ENCODE measurements around the gene LRP1-AS. TPM values are rescaled to one million over a fixed set of nuclear protein-coding genes. Genes with fewer than 3 reads are reported as not detected.

LRP1-AS gene
- polyA plus RNA-seq (ENCODE audit: insufficient read depth in 1 of 5, insufficient read length in 5 of 5, low replicate concordance in 1 of 5), result 1 to 10 TPM in 1 of 5 donors, under 1 TPM in 3, not detected in 1; 0.29 to 1.1 (median 0.78) TPM
- long read RNA-seq, donor 1, result 0 reads
- long read RNA-seq, donor 2, result 0 reads
- long read RNA-seq, donor 3, result 0 reads
- long read RNA-seq, donor 4, result 0 reads
- long read RNA-seq, donor 5, result 0 reads
- long read RNA-seq, donor 6, result 0 reads
- long read RNA-seq, donor 7, result 0 reads
- long read RNA-seq, donor 8, result 0 reads

DNA sequence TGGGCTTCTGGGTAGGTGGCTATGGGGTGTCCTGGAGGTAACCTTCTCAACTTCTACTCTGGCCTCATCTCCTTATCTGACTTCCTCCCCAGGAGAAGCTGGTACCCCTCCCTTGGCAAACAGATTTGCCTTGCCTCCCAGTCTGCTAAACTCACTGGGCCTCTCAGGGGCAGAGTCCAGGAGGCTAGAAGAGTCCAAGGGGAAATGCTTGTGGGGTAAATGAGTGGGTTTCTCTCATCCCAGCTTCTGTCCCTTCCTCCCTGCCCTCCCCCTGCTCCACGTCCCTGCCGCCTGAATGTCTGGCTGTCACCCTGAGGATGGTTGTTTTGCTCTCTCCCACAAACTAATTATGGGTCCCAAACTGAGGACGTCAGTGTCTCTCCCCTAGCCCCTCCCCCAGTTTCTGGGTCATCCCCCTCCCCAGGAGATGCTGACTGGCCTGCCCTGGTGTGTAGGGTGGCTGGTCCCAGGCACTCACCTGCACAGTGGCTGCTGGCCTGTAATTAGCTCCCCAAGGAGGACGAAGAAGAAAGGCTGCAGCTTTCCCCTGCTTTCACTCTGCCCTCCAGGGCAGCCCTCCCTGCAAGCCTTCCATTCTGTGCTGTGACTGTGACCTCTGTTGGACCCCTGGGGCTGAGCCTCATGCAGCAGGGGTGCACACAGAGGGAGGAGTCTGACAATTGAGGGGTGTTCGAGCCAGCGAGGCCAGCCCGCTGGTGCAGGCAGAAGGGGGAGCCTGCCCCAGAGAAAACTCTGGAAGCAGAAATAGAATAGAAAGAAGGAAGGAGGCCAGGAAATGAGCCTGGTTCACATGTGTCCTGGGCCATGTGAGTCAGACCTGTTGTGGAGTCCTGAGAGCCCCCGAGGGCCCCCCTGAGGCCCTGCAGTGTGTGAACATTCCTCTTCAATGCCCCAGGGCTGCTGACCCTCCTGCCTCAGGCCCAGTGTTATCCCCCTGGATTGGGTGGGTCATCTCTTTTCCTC, at the start of gene LRP1-AS:
TSS of gene LRP1-AS (minus strand) at position 659 of the 984 bp plus-strand sequence.
- no peak for DNase-seq

GRCh38 chr12:57196956-57197355, 49.5 kb upstream of the LRP1-AS start:
- DNase-seq, result no peak

DNA sequence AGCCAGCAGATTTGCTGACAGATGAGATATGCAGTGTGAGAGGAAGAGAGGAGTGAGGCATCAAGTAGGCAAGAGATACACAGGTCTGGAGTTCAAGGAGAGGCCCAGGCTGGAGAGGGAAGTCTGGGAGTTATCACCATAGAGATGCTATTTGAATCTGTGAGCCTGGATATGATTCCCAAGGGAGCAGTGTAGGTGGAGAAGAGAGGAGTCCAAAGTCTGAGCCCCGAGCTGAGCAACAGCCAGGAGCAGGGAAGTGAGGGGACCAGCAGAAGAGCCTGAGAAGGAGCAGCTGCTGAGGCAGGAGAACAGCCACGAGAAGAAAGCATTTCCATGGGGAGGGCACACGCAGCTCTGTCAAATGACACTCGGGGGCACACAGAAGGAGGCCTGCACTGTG, 49.0 kb upstream of the LRP1-AS start:
- DNase-seq, result no peak

DNA sequence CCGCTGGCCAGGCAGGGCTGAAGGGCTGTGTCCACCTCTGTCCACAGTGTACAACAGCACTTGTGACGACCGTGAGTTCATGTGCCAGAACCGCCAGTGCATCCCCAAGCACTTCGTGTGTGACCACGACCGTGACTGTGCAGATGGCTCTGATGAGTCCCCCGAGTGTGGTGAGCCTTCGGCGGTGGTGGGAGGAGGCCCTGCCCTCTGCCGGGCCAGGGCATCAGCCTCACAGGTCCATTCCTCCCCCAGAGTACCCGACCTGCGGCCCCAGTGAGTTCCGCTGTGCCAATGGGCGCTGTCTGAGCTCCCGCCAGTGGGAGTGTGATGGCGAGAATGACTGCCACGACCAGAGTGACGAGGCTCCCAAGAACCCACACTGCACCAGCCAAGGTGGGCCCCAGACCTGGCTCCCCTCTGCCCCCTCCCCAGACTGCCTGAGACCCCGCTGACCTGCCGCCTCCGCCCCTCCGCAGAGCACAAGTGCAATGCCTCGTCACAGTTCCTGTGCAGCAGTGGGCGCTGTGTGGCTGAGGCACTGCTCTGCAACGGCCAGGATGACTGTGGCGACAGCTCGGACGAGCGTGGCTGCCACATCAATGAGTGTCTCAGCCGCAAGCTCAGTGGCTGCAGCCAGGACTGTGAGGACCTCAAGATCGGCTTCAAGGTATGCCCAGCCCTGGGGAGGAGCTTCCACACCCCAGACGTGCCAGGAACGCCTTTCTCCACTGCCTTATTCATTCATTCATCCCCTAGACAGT, 48.4 kb upstream of the LRP1-AS start:
- DNase-seq, result no peak

DNA sequence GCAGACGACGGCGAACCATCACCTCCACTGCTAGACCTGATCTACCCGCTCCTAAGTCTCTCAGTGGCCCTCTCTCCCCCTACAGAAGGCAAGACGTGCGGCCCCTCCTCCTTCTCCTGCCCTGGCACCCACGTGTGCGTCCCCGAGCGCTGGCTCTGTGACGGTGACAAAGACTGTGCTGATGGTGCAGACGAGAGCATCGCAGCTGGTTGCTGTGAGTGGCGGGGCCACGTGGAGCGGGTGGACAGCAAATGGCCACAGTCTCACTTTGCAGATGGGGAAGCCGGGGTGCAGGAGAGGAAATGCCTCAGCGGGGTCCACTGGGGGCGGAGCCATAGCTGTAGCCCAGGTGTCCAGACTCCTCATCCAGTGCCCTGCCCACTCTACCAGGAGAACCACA, 47.8 kb upstream of the LRP1-AS start:
- no peak for DNase-seq

DNA sequence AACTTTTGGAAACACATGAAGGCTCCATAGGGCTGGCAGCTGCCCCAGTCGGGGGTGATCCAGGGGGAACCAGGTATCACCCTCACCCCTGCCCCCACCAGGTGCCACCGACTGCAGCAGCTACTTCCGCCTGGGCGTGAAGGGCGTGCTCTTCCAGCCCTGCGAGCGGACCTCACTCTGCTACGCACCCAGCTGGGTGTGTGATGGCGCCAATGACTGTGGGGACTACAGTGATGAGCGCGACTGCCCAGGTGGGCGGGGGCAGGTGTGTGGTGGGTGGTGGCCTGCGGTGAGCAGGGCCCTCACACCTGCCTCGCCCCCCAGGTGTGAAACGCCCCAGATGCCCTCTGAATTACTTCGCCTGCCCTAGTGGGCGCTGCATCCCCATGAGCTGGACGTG, 46.8 kb upstream of the LRP1-AS start:
- no peak for DNase-seq

DNA sequence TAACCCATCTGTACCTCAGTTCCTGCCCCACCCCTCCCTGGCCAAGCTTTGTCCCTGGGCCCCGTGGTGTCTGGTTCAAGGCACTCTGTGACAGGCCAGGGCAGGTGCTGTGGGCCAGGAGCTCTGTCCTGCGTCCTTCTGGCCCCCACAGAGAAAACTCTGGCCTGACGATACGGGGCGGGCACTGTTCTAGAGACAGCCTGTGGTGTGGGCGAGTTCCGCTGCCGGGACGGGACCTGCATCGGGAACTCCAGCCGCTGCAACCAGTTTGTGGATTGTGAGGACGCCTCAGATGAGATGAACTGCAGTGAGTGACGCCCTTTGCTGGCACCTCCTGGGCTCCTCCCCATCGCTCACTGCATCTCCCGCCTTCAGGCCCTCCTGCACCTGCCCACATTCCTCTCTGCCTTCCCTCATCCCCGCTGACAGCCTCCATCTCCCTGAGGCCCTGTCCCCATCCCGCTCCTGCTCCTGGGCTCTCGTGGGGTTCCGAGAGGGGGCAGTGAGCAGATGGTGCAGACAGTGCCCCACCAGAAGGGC, 46.4 kb upstream of the LRP1-AS start:
- no peak for DNase-seq

- DNase-seq, result no peak
These were observed 45.5 kb upstream of the LRP1-AS start for GRCh38 chr12:57192920-57193319.

DNA sequence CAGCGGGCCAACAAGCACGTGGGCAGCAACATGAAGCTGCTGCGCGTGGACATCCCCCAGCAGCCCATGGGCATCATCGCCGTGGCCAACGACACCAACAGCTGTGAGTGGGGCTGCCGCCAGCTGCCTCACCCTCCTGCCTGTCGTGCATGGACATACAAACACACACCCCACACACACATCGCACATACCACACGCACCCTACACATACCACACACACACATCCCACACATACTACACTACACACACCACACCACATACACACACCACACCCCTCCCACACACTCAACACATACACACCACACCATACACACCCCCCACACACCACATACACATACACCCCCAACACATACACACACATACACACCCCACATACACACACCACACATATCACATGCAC, 44.0 kb upstream of the LRP1-AS start:
- no peak for DNase-seq

DNA sequence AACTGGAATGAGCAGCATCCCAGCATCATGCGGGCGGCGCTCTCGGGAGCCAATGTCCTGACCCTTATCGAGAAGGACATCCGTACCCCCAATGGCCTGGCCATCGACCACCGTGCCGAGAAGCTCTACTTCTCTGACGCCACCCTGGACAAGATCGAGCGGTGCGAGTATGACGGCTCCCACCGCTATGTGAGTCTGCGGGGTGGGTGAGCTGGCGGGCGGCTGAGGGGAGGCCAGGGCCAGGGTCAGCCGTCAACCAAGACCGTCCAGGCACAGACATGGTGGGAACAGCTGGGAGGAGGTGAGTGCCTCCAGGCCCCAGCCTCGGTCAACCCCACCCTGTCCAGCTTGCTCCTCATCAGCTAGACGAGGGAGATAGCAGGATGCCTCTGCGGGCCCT, 43.4 kb upstream of the LRP1-AS start:
- DNase-seq, result no peak

- peak; percentile 54 to 63 for DNase-seq
These were observed 42.6 kb upstream of the LRP1-AS start for GRCh38 chr12:57190037-57190436.

- DNase-seq, result no peak
These were observed 40.6 kb upstream of the LRP1-AS start for GRCh38 chr12:57188090-57188425.

- no peak for DNase-seq
These were observed 40.0 kb upstream of the LRP1-AS start for GRCh38 chr12:57187222-57188089.

DNA sequence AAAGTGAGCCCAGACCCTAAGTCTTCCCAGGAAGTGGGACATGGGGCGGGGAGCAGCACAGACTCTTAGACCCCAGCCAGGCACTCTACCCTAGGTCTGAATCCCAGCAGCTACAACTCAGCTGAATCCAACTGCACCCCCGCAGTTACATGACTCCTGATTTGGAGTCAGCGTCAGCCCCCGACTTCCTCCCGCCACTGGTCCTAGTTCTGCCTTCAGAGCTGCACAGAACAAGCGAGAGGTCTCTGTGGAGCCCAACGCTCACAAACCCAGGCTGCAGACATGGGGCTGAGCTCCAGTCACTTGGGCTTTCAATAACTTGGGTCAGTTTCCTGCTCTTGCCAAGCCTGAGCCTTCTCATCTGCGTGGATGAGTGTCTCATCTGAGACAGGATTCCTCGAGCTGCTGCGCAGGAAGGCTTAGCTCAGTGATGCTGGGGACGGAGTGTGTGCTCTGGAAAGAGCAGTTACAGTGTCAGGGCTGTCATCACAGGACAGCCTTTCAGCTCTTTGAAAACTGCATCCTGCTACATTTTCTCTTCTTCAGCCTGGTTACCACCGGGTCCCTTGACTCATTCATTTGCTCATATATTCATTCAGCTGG, 38.6 kb upstream of the LRP1-AS start:
- no peak for DNase-seq

DNA sequence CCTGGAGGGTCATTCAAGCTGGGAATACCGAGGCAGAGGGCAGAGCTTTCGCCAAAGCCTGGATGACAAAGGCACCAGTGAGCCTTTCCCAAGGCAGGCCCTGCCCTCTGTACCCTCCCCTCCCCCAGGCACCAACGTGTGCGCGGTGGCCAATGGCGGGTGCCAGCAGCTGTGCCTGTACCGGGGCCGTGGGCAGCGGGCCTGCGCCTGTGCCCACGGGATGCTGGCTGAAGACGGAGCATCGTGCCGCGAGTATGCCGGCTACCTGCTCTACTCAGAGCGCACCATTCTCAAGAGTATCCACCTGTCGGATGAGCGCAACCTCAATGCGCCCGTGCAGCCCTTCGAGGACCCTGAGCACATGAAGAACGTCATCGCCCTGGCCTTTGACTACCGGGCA, 38.0 kb upstream of the LRP1-AS start:
- DNase-seq, result no peak

- no peak for DNase-seq
These were observed 36.7 kb upstream of the LRP1-AS start for GRCh38 chr12:57183939-57184725.

DNA sequence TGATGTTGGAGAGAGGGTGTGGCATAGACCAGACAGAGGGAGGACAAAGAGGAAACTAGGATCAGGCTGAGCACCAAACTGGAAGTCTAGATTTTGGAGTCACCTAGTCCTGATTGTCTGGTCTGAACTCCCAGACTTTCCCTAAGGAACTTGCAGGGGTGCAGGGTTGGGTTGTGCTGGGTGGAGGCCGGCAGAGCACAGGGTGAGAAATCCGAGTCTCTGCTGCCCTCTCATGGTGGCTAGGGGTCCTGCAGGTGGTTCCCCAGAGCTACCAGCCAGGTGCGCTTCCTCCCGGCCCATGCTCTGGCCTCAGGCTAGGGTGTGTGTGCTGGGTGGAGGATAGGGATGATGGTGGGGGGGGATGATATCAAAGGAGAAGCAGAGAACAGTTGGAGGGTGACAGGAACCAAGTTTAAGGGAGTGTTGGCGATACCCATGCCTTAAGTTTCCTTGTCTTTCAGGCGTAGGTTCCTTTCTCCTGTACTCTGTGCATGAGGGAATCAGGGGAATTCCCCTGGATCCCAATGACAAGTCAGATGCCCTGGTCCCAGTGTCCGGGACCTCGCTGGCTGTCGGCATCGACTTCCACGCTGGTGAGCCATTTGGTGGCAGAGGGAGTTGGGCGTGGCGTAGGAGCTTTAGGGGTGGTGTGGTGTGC, 35.6 kb upstream of the LRP1-AS start:
- peak; percentile 47 to 59 for DNase-seq

- no peak for DNase-seq
These were observed 34.2 kb upstream of the LRP1-AS start for GRCh38 chr12:57181561-57182155.

GRCh38 chr12:57181072-57181471, 33.7 kb upstream of the LRP1-AS start:
- DNase-seq, result no peak
